ENCODE data around the gene MASTL.

MASTL gene

DNA sequence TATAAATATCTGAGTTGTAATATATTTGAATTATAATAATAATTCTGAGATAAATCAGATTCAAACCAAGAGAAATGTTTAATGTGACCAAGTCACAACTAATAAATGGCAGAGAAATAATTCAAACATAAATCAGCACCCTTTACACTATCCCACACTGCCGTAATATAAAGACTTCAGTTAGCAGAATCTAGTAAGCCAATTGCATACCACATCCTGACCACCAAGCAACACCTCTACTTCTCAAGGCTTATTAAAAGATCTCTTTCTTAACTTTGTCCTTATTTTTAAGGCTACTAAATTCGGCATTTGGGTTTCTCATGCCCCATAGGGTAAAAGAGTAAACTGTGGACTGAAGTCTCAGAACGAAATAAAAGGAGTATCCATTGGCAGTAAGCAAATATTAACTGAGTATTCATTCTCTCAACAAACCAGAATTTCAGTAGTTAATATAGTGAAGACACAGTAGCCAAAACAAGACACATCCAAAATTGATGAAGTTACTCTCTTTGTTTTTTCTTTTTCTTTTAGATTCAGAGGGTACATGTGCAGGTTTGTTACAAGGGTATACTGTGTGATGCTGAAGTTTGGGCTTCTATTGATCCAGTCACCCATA lies 70.6 kb downstream of the MASTL start:
- no peak for DNase-seq (ENCODE audit: low spot score)

- DNase-seq (ENCODE audit: low spot score) = no peak
Observed at GRCh38 chr10:27230022-27230421, 74.9 kb downstream of the MASTL start.

- DNase-seq (ENCODE audit: low spot score) = no peak
Observed at GRCh38 chr10:27235706-27236105, 80.6 kb downstream of the MASTL start.
